SK-N-SH treated with all-trans-retinoic acid at 6 μM for 48 hours (cell line): ENCODE data around the gene C10orf143.

Source experiments
- CREB5 ChIP-seq: fragments of 250-450 bp; sonication (Bioruptor Pico); IDR thresholded peaks from 2 replicates; pipeline ENCODE4 v1.5.1; 2020; ENCODE audit warnings: low read depth, mild to moderate bottlenecking, moderate library complexity
- TOX ChIP-seq: fragments of 250-450 bp; sonication (Bioruptor Pico); IDR thresholded peaks from 2 replicates; pipeline ENCODE4 v1.8.0; 2021; ENCODE audit warnings: mild to moderate bottlenecking, moderate library complexity, borderline replicate concordance
- ZFP3 ChIP-seq: fragments of 250-450 bp; sonication (Bioruptor Pico); IDR thresholded peaks from 2 replicates; pipeline ENCODE4 v1.5.0; 2020; ENCODE audit warnings: mild to moderate bottlenecking, moderate library complexity

GRCh38 chr10:130018265-130018664, 92.4 kb downstream of the C10orf143 start:
- TF ChIP-seq ZFP3 = no peak
- TF ChIP-seq CREB5 = no peak
- no peak for TF ChIP-seq TOX
